Dedifferentiated amniotic fluid mesenchymal stem cell (primary cell): ENCODE measurements around the gene TNP1.

ENCODE experiments used
- DNase-seq: peaks from one replicate; pipeline ENCODE4 v3.0.0-alpha.2; 2016; ENCODE audit errors: extremely low spot score

The TNP1 gene

GRCh38 chr2:216873573-216873972 lies 13.7 kb upstream of the TNP1 start:
- DNase-seq: no peak

GRCh38 chr2:216872624-216873023 lies 12.8 kb upstream of the TNP1 start:
- no peak for DNase-seq

GRCh38 chr2:216872040-216872439 lies 12.2 kb upstream of the TNP1 start:
- no peak for DNase-seq

DNA sequence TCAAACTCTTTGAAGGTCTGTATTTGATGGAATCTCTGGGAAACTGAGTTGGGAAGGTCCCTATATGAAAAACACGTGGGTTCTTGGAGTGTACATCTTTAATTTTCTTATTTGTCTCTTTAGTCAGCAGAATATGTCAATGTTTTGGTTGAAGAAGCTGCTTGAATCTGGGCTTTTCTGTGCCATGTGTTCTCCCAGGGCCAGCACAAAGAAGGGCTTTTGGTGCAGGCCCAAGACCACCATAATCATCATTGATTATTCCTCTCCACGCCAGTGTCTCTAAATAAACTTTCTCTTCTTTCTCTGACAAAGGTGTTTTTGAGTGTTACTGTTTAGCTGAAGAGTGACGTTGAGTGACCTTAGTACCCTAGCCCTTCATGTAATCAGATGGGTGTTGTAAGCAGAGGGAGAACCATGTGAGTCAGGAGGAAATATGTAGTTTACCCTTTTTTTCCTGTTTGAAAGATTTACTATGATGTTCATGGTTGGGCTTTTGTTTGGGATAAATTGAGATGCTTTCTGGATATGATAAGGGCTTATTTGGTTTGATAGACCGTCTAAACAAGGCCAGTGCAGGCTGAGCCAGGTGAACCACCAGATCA lies 11.6 kb upstream of the TNP1 start:
- no peak for DNase-seq

DNA sequence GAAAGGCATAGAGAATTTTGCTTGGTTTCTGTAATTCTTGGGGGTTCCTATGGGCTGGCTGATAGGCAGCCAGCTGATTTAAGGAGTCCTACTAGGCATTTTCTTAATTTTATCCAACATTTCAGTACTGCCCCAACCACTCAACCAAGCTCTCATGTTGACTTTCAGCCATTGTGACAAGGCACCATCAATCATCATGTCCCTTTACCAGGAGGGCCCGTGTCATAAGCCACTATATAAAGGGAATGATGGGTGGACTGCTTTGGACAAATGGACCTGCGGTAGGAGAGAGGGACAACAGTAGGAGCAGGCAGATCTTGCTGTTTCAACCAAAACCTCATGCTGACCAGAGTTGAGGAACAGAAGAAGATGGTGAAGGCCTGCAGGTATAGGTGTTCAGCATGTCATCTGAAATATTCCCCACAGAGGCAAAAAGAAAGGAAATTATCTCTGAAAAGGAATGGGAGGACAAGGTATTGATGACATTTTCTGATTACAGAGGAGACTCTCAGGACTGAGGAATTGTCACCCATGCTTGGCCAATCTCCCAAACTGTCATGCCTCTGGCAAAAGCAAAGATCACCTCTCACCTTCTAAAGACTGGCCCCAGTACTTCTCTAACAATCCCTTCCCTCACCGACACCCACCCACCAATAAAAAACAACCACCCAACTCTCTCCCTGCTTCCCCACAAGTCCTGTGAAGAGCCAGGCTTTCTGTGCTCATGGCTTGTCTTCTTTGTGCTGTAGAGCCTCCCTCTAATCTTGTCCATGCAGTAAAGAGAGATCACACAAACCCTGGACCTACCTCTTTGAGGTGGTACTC lies 10.9 kb upstream of the TNP1 start:
- no peak for DNase-seq

- DNase-seq: no peak
Measured at GRCh38 chr2:216866515-216867095, 6.7 kb upstream of the TNP1 start.

GRCh38 chr2:216865658-216866057 lies 5.8 kb upstream of the TNP1 start:
- DNase-seq: no peak

DNA sequence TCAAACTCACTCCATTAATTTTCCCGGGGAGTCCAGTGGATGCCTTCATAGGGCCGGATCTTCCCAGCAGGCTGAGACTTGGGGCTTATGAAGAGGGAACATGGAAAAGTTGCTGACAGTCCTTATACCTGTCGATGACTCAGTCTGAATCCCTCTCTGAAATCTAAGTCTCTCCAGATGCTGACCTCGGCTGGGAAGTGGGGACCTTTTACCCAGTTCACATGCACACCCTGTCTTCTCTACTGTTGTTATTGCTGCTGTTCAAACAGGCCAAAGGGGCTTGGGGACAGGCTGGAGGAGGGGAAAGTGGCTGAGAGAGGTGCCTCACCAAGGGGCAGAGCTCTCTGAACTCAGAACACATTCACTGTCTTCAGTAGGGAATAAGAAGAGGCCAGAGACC lies 4.1 kb upstream of the TNP1 start:
- DNase-seq: no peak

DNA sequence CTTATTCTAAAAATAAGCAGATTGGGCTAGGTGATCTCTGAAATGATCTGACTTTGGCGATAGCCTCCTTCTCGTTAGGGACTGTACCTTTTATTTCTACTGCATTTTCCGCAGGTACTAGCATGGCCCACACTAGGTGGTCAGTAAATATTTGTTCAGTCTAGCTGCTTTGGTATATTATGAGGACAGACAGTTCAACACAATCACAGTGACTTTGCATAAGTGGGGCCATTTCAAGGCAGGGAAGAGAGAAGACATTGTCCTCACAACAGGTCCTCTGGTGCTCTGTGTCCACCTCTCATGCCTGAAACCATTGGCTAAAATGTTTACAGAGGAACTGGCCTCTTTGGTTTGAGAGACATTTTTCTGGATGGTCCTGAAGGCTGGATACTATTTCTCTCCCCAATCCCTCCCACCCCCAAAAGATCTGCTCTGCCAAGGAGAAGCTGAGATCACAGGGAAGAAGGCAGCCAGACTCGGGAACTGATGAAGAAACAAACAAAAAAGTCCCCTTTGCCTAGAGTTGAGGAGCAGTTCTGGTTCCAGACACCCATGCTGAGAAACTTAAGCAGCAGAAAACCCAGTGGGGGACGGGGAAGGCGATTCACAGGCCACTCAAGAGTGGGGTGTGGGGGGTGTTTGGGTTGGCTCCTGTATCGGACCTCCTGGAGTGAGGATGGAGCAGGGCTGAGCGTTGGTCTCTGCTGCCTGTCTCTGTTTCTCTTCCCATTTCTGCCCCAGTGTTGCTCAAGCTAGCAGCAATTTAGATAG lies 2.9 kb upstream of the TNP1 start:
- DNase-seq: no peak

GRCh38 chr2:216860426-216861137 lies 718 bp upstream of the TNP1 start:
- no peak for DNase-seq

GRCh38 chr2:216858312-216858711 lies 1.6 kb downstream of the TNP1 start:
- DNase-seq: no peak

GRCh38 chr2:216857131-216857550 lies 2.7 kb downstream of the TNP1 start:
- DNase-seq: no peak

DNA sequence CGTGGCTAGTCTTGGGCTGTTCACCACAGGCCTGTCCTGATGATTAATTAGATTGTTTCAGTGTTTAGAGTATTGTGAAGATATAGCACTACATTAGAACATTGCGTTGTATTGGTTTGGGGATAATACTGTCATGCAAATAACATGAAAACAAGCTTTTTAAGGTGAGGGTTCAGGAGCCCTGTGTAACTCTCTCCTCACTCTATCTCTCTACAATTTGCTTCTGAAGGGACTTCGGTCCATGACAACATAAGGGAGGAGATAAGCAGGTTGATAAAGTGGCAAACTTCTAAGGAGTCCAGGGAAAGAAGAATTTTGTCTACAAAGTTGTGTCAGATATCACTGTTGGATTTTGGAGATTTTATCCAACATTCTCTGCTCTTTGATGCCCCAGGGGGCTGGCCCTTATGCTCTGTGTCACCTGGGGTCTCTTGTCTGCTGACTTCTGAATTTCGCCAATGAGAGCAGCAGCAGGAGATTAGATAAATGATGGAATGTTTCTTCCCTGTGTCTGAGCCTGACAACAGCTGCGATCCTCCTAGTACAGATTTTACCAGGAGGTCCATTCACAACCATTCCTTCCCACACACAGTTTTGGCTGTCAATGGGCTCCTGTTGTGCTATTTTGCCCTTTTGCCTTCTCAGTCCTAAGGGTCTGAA lies 3.3 kb downstream of the TNP1 start:
- DNase-seq: no peak

GRCh38 chr2:216855605-216856004 lies 4.3 kb downstream of the TNP1 start:
- no peak for DNase-seq

DNA sequence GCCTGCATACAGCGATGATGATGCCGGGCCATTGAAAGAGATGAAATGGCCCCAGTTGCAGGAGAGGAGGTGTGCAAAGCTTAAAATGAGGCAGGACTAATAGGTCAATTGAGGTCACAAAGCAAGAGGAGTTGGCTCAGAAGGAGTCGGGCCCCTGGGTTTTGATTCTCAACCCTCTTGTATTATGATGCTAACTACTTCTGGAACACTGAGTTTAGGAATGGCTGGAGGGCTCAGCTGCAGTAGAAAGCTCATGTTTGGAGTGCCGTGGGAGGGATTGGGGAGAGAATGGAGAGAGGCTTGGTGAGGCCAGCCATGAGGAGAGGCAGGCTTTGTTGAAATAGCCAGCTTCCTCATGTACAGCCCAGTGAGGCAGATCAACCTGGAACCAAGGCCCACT lies 4.8 kb downstream of the TNP1 start:
- no peak for DNase-seq

DNA sequence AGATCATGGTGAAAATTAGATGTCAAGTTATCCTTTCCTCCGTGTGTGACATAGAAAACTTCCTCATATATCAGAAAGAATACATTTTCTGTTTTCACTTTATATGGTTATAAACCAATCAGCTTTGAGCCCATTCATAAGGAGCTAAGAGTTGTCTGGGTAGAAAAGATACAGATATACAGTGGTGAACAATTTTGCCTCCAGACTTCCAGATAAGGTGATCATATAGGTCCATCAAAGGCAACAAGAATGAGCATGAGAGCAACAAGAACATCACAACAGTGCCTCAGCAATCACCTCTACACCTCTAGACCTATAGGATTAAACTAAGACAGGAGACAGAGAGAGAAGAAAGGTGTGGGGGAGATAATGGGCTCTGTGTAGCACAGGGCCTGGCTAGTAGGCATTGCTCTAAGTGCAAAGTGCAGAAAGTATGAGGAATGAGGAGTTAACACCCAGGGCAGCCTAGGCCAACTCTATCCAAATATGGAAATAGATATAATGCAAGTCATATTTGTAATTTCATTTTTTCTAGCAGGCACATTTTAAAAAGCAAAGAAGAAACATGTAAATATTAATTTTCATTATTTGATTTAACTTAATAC lies 8.3 kb downstream of the TNP1 start:
- DNase-seq: no peak

DNA sequence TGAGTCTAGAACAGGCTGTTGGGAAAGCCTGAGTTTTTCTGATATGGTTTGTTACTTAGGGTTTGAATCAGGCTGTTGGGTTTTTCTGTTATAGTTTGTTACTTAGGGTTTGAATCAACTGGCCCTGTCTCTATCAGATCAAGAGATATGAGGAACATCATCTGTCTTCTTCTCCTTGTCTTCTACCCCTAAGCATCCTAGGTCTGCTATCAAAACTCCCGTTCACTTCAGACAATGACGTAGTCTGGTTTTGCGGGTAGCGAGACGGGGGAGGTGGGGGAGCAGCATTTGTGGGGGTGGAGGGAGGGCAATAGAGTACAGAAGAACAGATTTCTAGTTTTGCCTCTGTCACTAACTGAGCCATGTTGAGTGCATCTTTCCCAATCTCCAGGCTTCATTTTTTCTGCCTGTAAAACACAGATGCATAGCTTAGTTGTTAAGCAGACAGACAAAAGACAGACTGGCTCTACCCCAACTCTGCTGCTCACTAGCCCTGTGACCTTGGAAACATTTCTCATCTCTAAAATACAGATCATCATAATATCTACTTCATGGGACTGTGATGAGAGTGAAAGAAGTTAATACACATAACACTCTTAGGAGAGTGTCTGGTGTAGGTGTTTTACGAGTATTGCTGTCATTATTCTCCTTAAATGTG lies 9.1 kb downstream of the TNP1 start:
- DNase-seq: no peak

- DNase-seq: no peak
Measured at GRCh38 chr2:216849987-216850386, 9.9 kb downstream of the TNP1 start.

GRCh38 chr2:216845426-216845825 lies 14.4 kb downstream of the TNP1 start:
- DNase-seq: no peak

- DNase-seq: no peak
Measured at GRCh38 chr2:216842636-216843035, 17.2 kb downstream of the TNP1 start.
